DND-41 (cell line): ENCODE data around the gene UGT1A5.

Source experiments
- ATAC-seq: fragments of 200-7000 bp; cut with Tn5 transposase; 3 replicates; pipeline ENCODE4 v1.9.1; 2021; ENCODE audit warnings: low read depth; ENCODE audit not compliant: insufficient read depth
- DNase-seq: peaks from one replicate; pipeline ENCODE4 v3.0.0-alpha.2; 2020
- H2AFZ ChIP-seq: 2 replicates; pipeline ENCODE4 v1.6.0; 2012; ENCODE audit warnings: low read depth, low read length
- H3K27ac ChIP-seq: 2 replicates; pipeline ENCODE4 v1.5.1; 2012; ENCODE audit warnings: low read length, inconsistent platforms
- H3K27me3 ChIP-seq: fragments of 200-600 bp; sonication (generic); 2 replicates; pipeline ENCODE4 v1.6.0; 2012; ENCODE audit warnings: low read length, mild to moderate bottlenecking, inconsistent platforms; ENCODE audit not compliant: insufficient read depth, poor library complexity
- H3K36me3 ChIP-seq: 2 replicates; pipeline ENCODE4 v1.5.1; 2012; ENCODE audit warnings: low read length, inconsistent platforms; ENCODE audit not compliant: insufficient read depth
- H3K4me1 ChIP-seq: 2 replicates; pipeline ENCODE4 v1.5.1; 2012; ENCODE audit warnings: mild to moderate bottlenecking, low read length; ENCODE audit not compliant: insufficient read depth
- H3K4me2 ChIP-seq: 2 replicates; pipeline ENCODE4 v1.6.0; 2012; ENCODE audit warnings: mild to moderate bottlenecking, moderate library complexity, low read length, inconsistent platforms; ENCODE audit not compliant: insufficient read depth
- H3K4me3 ChIP-seq, 2 experiments: fragments of 200-600 bp in 1 of 2; shearing (Covaris generic) in 1 of 2; 2 replicates each; pipeline ENCODE4 v1.5.1; 2012 to 2016; ENCODE audit warnings: inconsistent platforms in 2 of 2, low read length in 2 of 2, mild to moderate bottlenecking in 2 of 2, low read depth in 1 of 2, moderate library complexity in 1 of 2
- H3K79me2 ChIP-seq: 2 replicates; pipeline ENCODE4 v1.6.0; 2012; ENCODE audit warnings: low read length, inconsistent platforms; ENCODE audit not compliant: insufficient read depth
- H3K9ac ChIP-seq: 2 replicates; pipeline ENCODE4 v1.6.0; 2012; ENCODE audit warnings: low read depth, mild to moderate bottlenecking, inconsistent platforms, low read length, moderate library complexity
- H3K9me3 ChIP-seq: 2 replicates; pipeline ENCODE4 v1.5.1; 2012; ENCODE audit warnings: low read length, moderate library complexity, mild to moderate bottlenecking, inconsistent platforms; ENCODE audit not compliant: insufficient read depth, severe bottlenecking
- H4K20me1 ChIP-seq: 2 replicates; pipeline ENCODE4 v1.6.0; 2012; ENCODE audit warnings: low read length; ENCODE audit not compliant: insufficient read depth
- EZH2 ChIP-seq: IDR thresholded peaks from 3 replicates; pipeline ENCODE4 v1.6.1; 2012; ENCODE audit warnings: borderline replicate concordance, low read depth, mild to moderate bottlenecking, moderate library complexity, low read length, inconsistent platforms; ENCODE audit not compliant: severe bottlenecking
- TF ChIP-seq, protein P1 (sequence below): IDR thresholded peaks from 2 replicates; pipeline ENCODE4 v1.5.1; 2012; ENCODE audit warnings: borderline replicate concordance, low read length, moderate library complexity, mild to moderate bottlenecking; ENCODE audit not compliant: poor library complexity, severe bottlenecking; ENCODE audit errors: extremely low read depth

UGT1A5 gene

GRCh38 chr2:233671290-233672161 is 41.2 kb upstream of the UGT1A5 start, which contains the start of gene UGT1A9:
TSS of gene UGT1A9 (plus strand) at chr2:233671898. CDS start at chr2:233671935, 37 bp downstream.
- Histone ChIP-seq H3K9me3 (no peaks in the 10 kb centered on the region), H3K27ac (no peak within 1 kb of the TSS), H3K36me3 (no peaks in the 10 kb centered on the region), H3K4me1 (no peaks in the 10 kb centered on the region), H4K20me1 (no peaks in the 10 kb centered on the region), H3K9ac (no peak within 1 kb of the TSS), H3K27me3 (peaks cover 6% of the 10 kb centered on the region), H3K4me2 (no peak within 1 kb of the TSS), H2AFZ (no peak within 1 kb of the TSS), H3K79me2 (no peaks in the 10 kb centered on the region), H3K4me3 (no peak within 1 kb of the TSS)
- no peak for TF ChIP-seq EZH2
- TF ChIP-seq, protein P1, sequence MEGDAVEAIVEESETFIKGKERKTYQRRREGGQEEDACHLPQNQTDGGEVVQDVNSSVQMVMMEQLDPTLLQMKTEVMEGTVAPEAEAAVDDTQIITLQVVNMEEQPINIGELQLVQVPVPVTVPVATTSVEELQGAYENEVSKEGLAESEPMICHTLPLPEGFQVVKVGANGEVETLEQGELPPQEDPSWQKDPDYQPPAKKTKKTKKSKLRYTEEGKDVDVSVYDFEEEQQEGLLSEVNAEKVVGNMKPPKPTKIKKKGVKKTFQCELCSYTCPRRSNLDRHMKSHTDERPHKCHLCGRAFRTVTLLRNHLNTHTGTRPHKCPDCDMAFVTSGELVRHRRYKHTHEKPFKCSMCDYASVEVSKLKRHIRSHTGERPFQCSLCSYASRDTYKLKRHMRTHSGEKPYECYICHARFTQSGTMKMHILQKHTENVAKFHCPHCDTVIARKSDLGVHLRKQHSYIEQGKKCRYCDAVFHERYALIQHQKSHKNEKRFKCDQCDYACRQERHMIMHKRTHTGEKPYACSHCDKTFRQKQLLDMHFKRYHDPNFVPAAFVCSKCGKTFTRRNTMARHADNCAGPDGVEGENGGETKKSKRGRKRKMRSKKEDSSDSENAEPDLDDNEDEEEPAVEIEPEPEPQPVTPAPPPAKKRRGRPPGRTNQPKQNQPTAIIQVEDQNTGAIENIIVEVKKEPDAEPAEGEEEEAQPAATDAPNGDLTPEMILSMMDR = no peak
- no peak for ATAC-seq
- DNase-seq = no peak

GRCh38 chr2:233672886-233673285 is 39.8 kb upstream of the UGT1A5 start:
- Histone ChIP-seq H3K27ac (no peak overlapping the region), H3K9me3 (no peaks in the 10 kb centered on the region), H3K4me2 (no peak overlapping the region), H3K4me3 (no peak overlapping the region), H3K9ac (no peak overlapping the region), H3K79me2 (no peaks in the 10 kb centered on the region), H3K36me3 (no peaks in the 10 kb centered on the region), H4K20me1 (no peaks in the 10 kb centered on the region), H3K4me1 (no peaks in the 10 kb centered on the region), H2AFZ (no peak overlapping the region), H3K27me3 (peaks cover 6% of the 10 kb centered on the region)
- TF ChIP-seq EZH2 = no peak
- TF ChIP-seq, protein P1 = no peak
- ATAC-seq = no peak
- no peak for DNase-seq

DNA sequence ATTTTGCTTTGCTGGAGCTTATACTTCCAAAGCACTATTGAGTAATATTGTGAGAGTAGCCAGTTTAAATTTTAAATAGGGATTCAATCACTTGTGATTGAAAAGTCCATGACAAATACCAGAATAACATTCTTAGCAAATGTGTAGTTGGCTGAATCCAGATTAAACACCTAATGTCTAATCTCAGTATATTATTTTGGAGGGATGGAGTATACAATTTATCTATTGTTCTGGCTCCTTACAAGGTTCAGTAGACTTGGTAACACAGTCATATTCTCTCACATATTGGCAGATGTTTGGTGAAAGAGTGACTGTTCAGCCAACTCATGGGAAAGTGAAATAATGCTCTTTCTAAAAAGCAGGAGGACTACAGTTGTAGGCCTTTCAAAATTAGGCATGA is 38.8 kb upstream of the UGT1A5 start:
- H3K36me3 ChIP-seq = no peaks in the 10 kb centered on the region
- H3K4me1 ChIP-seq = no peaks in the 10 kb centered on the region
- peaks cover 6% of the 10 kb centered on the region for H3K27me3 ChIP-seq
- H3K4me2 ChIP-seq = no peak overlapping the region
- ATAC-seq = no peak
- no peak for DNase-seq
- H2AFZ ChIP-seq = no peak overlapping the region
- no peak overlapping the region for H3K4me3 ChIP-seq
- H3K27ac ChIP-seq = no peak overlapping the region
- H3K9ac ChIP-seq = no peak overlapping the region
- no peaks in the 10 kb centered on the region for H4K20me1 ChIP-seq
- TF ChIP-seq, protein P1 = no peak
- TF ChIP-seq EZH2 = no peak
- no peaks in the 10 kb centered on the region for H3K79me2 ChIP-seq
- H3K9me3 ChIP-seq = no peaks in the 10 kb centered on the region
